Stimulated activated CD8-positive, alpha-beta memory T cell treated with anti-CD3 and anti-CD28 coated beads, Interleukin-15, amount 100 ng/mL, for 24 hours (primary cell): ENCODE results near the gene SAMD10.
"Not testable (repeated sequence)": the region's sequence is repeated elsewhere in the genome, so short reads cannot be mapped to it uniquely, and the experiment has no call there.

Source experiments
- DNase-seq: peaks from one replicate; pipeline ENCODE4 v3.0.0-alpha.2; 2020; ENCODE audit warnings: low read depth

SAMD10 gene

GRCh38 chr20:63968928-63969760 is 10.3 kb downstream of the SAMD10 start:
- no peak for DNase-seq

GRCh38 chr20:63968136-63968927 is 11.1 kb downstream of the SAMD10 start:
- DNase-seq = no peak

GRCh38 chr20:63967330-63968135 is 11.9 kb downstream of the SAMD10 start:
- no peak for DNase-seq

GRCh38 chr20:63966944-63967322 is 12.5 kb downstream of the SAMD10 start:
- DNase-seq = no peak

GRCh38 chr20:63966172-63966943 is 13.1 kb downstream of the SAMD10 start:
- no peak for DNase-seq

GRCh38 chr20:63964412-63964811 is 15.0 kb downstream of the SAMD10 start:
- no peak for DNase-seq

- no peak for DNase-seq
These were observed 15.6 kb downstream of the SAMD10 start for GRCh38 chr20:63963784-63964301.

GRCh38 chr20:63963348-63963741 is 16.1 kb downstream of the SAMD10 start:
- no peak for DNase-seq

GRCh38 chr20:63962426-63963347 is 16.8 kb downstream of the SAMD10 start:
- no peak for DNase-seq

- no peak for DNase-seq
These were observed 17.6 kb downstream of the SAMD10 start for GRCh38 chr20:63961664-63962425.

GRCh38 chr20:63960654-63961621 is 18.5 kb downstream of the SAMD10 start:
- DNase-seq = not testable (repeated sequence)

- DNase-seq = no peak
These were observed 19.8 kb downstream of the SAMD10 start for GRCh38 chr20:63959699-63960075.

GRCh38 chr20:63958964-63959698 is 20.3 kb downstream of the SAMD10 start:
- no peak for DNase-seq

GRCh38 chr20:63958471-63958870 is 21.0 kb downstream of the SAMD10 start:
- DNase-seq = no peak

GRCh38 chr20:63957690-63958441 is 21.6 kb downstream of the SAMD10 start:
- no peak for DNase-seq

GRCh38 chr20:63957004-63957689 is 22.3 kb downstream of the SAMD10 start:
- DNase-seq = peak; percentile 31
